Rectal smooth muscle tissue (tissue), 1 donor: ENCODE data around the gene NRG3.

Source experiments
- H3K27ac ChIP-seq: one replicate; pipeline ENCODE4 v1.7.0; 2013; ENCODE audit warnings: low read depth, low read length, inconsistent platforms
- H3K27me3 ChIP-seq: one replicate; pipeline ENCODE4 v1.7.0; 2013; ENCODE audit warnings: low read length; ENCODE audit not compliant: control insufficient read depth, insufficient read depth
- H3K36me3 ChIP-seq: one replicate; pipeline ENCODE4 v1.7.0; 2013; ENCODE audit warnings: low read length; ENCODE audit not compliant: control insufficient read depth, insufficient read depth
- H3K4me1 ChIP-seq: one replicate; pipeline ENCODE4 v1.7.0; 2013; ENCODE audit warnings: low read length; ENCODE audit not compliant: control insufficient read depth, insufficient read depth
- H3K4me3 ChIP-seq: one replicate; pipeline ENCODE4 v1.7.0; 2013; ENCODE audit warnings: low read length
- H3K9ac ChIP-seq: one replicate; pipeline ENCODE4 v1.7.0; 2013; ENCODE audit warnings: low read length

The NRG3 gene

DNA sequence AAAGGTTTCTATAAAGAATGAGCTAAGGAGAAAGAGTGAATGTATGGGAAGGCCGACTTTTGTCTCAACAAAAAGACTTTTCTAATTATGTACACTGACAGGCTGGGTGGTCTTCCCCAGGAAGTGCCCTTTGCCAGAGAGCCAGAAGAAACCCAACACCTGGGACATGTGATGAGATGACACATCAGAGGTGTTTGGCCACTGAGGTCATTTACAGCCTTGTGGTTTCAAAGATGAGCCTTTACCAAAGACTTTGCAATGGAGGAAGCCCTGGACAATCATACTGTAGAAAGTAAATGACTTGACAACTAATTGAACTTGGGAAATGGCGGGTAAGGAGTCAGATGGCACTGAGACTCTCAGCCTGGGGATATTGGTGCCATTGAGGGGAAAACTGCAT, 3.4 kb upstream of the NRG3 start:
- H3K4me1 ChIP-seq, result no peaks in the 10 kb centered on the region
- H3K27me3 ChIP-seq, result peaks cover 11% of the 10 kb centered on the region

DNA sequence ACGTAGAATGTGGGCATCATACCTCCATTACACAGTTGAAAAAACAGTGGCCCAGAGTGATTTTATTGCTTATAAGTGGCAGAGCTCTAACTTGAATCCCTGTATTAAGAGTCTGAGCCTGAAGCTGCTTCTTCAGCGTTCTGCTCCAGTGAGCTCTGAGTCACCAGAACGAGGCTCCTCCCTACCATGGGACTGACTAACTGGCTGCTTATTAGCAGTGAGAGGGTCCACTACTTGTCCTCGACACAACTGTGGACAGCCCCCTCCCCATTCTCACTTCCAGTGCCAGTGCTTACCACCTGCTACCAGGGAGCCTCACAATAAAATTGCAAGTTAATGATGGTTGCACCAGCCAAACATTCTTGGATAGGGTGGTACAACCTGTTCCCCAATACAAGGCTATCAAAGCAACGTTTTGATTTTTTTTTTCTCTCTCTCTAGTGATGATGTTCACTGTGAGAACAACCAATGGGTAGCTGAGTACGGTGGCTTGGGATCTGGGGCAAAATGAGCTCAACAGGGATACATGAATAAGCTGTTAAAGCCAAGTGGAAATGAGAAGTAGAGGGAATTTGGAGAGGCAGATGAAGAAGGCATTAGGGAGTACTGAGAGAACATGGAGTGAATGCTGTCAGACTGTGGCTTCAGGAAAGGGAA, 2.7 kb upstream of the NRG3 start:
- no peak overlapping the region for H3K4me3 ChIP-seq
- no peak overlapping the region for H3K9ac ChIP-seq
- H3K4me1 ChIP-seq, result no peaks in the 10 kb centered on the region
- H3K36me3 ChIP-seq, result no peaks in the 10 kb centered on the region
- H3K27ac ChIP-seq, result no peak overlapping the region
- peaks cover 11% of the 10 kb centered on the region for H3K27me3 ChIP-seq

More for the DNA sequence above, 3.4 kb upstream of the NRG3 start:
- Histone ChIP-seq H3K27ac (no peak overlapping the region), H3K4me3 (no peak overlapping the region), H3K9ac (no peak overlapping the region), H3K36me3 (no peaks in the 10 kb centered on the region)

- Histone ChIP-seq H3K9ac (no peak overlapping the region), H3K4me3 (no peak overlapping the region), H3K4me1 (no peaks in the 10 kb centered on the region), H3K27me3 (peaks cover 11% of the 10 kb centered on the region), H3K27ac (no peak overlapping the region), H3K36me3 (no peaks in the 10 kb centered on the region)
Measured at GRCh38 chr10:81873231-81873931, 1.6 kb upstream of the NRG3 start.

DNA sequence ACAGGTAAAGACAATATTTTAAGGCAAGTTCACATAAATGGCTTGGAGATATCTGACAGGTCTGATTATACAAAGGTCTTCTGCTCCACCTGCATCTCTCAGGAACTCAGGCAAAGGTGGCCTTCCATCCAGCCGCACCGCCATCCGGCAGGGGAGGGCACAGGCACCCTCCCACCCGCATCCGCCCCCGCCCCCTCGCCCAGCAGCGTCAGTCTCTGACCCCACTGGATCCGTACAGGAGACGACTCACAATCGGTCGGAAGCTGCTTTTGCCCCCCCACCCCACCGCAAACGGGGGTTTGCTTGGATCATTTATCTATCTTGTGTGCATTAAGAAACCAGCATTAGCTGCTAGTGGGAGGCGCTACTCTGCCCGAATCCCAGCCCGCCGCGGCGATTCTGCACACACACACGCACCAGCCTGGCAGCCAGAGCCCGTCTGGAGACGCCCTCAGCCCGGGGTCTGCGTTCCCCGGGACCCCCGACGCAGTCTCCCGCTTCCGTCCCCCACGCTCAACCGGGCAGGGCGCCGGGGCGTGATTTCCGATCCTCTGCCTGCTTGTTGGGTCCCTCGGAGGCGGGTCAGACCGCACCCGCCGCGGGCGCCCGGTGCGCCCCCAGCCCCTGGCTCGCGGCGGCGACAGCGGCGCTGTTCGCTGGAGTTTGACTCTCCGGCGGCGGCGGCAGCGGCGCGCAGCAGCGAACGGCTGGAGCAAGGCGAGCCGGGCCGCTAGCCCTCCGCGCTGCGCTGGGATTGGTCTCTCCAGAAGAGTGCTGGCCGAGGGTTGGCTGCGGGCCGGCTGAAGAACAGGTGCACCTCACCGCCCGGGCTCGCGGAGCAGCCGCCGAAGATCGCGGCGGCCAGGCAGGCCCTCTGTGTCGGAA, 820 bp upstream of the NRG3 start:
- peaks cover 11% of the 10 kb centered on the region for H3K27me3 ChIP-seq
- no peaks in the 10 kb centered on the region for H3K36me3 ChIP-seq
- peak overlapping the region; percentile 44 for H3K4me3 ChIP-seq
- H3K4me1 ChIP-seq, result no peaks in the 10 kb centered on the region
- no peak overlapping the region for H3K9ac ChIP-seq
- no peak overlapping the region for H3K27ac ChIP-seq

DNA sequence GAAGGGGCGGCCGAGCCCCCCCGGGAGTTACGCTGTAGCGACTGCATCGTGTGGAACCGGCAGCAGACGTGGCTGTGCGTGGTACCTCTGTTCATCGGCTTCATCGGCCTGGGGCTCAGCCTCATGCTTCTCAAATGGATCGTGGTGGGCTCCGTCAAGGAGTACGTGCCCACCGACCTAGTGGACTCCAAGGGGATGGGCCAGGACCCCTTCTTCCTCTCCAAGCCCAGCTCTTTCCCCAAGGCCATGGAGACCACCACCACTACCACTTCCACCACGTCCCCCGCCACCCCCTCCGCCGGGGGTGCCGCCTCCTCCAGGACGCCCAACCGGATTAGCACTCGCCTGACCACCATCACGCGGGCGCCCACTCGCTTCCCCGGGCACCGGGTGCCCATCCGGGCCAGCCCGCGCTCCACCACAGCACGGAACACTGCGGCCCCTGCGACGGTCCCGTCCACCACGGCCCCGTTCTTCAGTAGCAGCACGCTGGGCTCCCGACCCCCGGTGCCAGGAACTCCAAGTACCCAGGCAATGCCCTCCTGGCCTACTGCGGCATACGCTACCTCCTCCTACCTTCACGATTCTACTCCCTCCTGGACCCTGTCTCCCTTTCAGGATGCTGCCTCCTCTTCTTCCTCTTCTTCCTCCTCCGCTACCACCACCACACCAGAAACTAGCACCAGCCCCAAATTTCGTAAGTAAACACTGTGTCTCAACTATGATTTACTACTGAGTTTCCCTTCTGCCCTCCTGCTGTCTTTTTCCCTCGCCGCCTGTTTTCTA, 666 bp downstream of the NRG3 start:
- no peaks in the 10 kb centered on the region for H3K4me1 ChIP-seq
- H3K27ac ChIP-seq, result no peak overlapping the region
- H3K9ac ChIP-seq, result no peak overlapping the region
- no peaks in the 10 kb centered on the region for H3K36me3 ChIP-seq
- peak overlapping the region; percentile 17 for H3K4me3 ChIP-seq
- H3K27me3 ChIP-seq, result peaks cover 11% of the 10 kb centered on the region

DNA sequence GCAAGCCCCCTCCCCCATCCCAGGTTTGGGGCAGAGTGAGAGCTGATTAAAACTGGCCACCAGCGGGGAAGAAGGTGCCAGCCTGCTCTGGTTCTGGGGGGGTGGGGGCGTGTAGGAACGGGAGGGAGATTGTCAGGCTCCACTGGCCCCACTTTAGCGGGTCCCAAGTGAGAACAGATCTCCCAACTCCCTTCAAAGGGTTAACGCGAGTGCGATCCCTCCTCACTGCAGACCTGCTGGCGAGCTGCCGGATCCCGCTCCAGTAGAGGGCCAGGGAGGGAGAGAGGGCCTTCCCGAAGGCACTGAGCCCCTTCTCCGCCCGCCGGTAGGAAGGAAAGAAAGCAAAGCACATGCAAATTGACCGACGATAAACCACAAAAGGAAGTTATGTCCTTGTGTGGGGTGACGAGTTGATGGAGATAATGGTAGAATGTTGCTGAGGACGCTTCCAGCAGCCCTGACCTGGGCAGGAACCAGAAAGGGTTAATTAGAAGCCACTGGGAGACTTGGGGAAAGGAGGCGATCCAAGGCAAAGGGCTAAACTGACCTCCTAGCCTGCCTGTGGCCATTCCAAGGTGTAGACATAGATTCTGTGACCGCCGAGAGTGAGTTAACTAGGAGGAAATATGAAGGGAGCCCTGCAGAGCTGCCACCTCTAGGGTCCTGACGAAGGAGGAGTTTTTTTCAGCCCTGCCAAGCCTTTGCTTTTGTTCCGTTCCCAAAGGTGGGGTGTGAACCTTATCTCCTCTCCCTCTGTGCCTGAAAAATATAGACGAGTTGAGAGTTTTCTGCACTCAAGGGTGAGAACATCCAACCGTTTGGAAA, 1.5 kb downstream of the NRG3 start:
- Histone ChIP-seq H3K9ac (no peak overlapping the region), H3K36me3 (no peaks in the 10 kb centered on the region), H3K4me3 (peak overlapping the region; percentile 33), H3K27me3 (peaks cover 11% of the 10 kb centered on the region), H3K27ac (no peak overlapping the region), H3K4me1 (no peaks in the 10 kb centered on the region)

DNA sequence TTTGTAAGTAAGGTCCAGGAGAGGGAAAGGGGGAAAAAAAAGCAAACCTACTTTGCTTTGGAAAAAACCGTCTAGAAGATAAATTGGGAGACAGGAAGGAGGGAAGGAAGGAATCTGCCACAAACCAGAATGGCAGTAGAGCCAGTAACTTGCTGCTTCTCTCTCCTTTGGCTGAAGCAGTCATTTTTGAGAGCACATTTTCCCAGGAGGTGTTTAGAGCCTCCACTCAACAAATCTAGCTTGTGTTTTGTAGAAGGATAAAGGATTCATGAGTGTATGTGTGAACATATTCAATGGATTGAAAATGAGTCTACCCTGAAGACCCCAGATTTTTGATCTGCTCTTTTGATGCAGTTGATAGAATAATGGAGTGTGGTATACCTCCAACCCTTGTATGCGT, 2.6 kb downstream of the NRG3 start:
- H3K4me1 ChIP-seq, result no peaks in the 10 kb centered on the region
- H3K4me3 ChIP-seq, result no peak overlapping the region
- H3K36me3 ChIP-seq, result no peaks in the 10 kb centered on the region
- H3K9ac ChIP-seq, result no peak overlapping the region
- peaks cover 11% of the 10 kb centered on the region for H3K27me3 ChIP-seq
- H3K27ac ChIP-seq, result no peak overlapping the region

GRCh38 chr10:81882011-81882410, 7.0 kb downstream of the NRG3 start:
- H3K36me3 ChIP-seq, result no peaks in the 10 kb centered on the region
- H3K27ac ChIP-seq, result no peak overlapping the region
- H3K4me3 ChIP-seq, result no peak overlapping the region
- H3K27me3 ChIP-seq, result no peaks in the 10 kb centered on the region
- no peak overlapping the region for H3K9ac ChIP-seq
- H3K4me1 ChIP-seq, result no peaks in the 10 kb centered on the region

- no peak overlapping the region for H3K9ac ChIP-seq
- H3K4me1 ChIP-seq, result no peaks in the 10 kb centered on the region
- H3K36me3 ChIP-seq, result no peaks in the 10 kb centered on the region
- no peak overlapping the region for H3K4me3 ChIP-seq
- H3K27ac ChIP-seq, result no peak overlapping the region
- H3K27me3 ChIP-seq, result no peaks in the 10 kb centered on the region
Measured at GRCh38 chr10:81884856-81885255, 9.9 kb downstream of the NRG3 start.

GRCh38 chr10:81885491-81885890, 10.5 kb downstream of the NRG3 start:
- H3K4me1 ChIP-seq, result no peaks in the 10 kb centered on the region
- H3K27ac ChIP-seq, result no peak overlapping the region
- no peak overlapping the region for H3K4me3 ChIP-seq
- H3K36me3 ChIP-seq, result no peaks in the 10 kb centered on the region
- no peak overlapping the region for H3K9ac ChIP-seq
- H3K27me3 ChIP-seq, result no peaks in the 10 kb centered on the region

- Histone ChIP-seq H3K4me3 (no peak overlapping the region), H3K9ac (no peak overlapping the region), H3K4me1 (no peaks in the 10 kb centered on the region), H3K27me3 (no peaks in the 10 kb centered on the region), H3K36me3 (no peaks in the 10 kb centered on the region), H3K27ac (no peak overlapping the region)
Measured at GRCh38 chr10:81886939-81887338, 11.9 kb downstream of the NRG3 start.
